ENCODE measurements around the gene ACAD8. TPM values are rescaled to one million over a fixed set of nuclear protein-coding genes. Genes with fewer than 3 reads are reported as not detected.

ACAD8 gene
- total RNA-seq, 1 donor from 2014 or later: 48.4 TPM

DNA sequence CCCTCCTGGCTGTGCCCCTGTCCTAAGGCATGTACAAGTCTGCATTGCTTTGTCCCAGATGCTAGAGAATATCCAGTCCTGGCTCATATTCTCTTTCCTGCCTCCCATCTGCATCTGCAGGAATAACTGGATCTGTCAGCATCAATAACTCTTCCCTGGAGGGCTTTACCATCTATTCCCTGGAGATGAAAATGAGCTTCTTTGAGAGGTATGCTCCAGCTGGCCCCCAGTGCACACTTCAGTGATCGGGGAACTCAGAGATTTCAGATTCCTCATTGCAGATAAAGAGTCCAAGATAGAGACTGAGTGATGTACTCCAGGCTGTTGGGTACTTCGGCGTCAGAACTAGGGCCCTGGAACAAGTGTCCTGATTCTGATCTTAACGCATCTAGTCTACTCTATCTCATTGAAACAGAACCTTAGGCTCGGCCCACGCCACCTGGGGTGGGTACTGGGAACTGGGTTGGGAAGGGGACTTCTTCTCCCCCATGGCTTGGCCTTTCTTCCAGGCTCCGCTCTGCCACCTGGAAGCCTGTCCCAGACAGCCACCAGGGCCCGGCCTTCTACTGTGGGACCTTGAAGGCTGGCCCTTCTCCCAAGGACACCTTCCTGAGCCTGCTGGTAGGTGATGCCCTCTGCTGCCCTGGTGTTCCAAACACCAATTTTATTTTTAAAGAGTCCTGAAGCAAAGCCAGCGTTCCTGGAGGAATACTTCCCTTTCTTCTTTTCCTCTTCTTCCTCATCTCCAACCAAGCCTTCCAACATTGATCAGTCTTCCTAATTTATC is 60.6 kb downstream of the ACAD8 start:
- no peak overlapping the region for H2AFZ ChIP-seq (replicated peaks)
- H3K27ac ChIP-seq: no peak overlapping the region
- no peak overlapping the region for H3K4me3 ChIP-seq
- TF ChIP-seq EZH2phosphoT487 (IDR thresholded peaks at IDR 0.05): no peak
- TF ChIP-seq EZH2 (IDR thresholded peaks at IDR 0.05): no peak
- TF ChIP-seq, protein P1, sequence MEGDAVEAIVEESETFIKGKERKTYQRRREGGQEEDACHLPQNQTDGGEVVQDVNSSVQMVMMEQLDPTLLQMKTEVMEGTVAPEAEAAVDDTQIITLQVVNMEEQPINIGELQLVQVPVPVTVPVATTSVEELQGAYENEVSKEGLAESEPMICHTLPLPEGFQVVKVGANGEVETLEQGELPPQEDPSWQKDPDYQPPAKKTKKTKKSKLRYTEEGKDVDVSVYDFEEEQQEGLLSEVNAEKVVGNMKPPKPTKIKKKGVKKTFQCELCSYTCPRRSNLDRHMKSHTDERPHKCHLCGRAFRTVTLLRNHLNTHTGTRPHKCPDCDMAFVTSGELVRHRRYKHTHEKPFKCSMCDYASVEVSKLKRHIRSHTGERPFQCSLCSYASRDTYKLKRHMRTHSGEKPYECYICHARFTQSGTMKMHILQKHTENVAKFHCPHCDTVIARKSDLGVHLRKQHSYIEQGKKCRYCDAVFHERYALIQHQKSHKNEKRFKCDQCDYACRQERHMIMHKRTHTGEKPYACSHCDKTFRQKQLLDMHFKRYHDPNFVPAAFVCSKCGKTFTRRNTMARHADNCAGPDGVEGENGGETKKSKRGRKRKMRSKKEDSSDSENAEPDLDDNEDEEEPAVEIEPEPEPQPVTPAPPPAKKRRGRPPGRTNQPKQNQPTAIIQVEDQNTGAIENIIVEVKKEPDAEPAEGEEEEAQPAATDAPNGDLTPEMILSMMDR (IDR thresholded peaks at IDR 0.05): no peak
- peaks cover 9% of the 10 kb centered on the region for H3K9me3 ChIP-seq (ENCODE audit: low read depth)
- no peaks in the 10 kb centered on the region for H3K4me1 ChIP-seq
- Mint-ChIP-seq H3K36me3 (no peaks in the 10 kb centered on the region), H3K27ac (no peak overlapping the region), H3K27me3 (ENCODE audit: insufficient read depth, low read depth) (peaks cover 7% of the 10 kb centered on the region), H3K4me1 (no peaks in the 10 kb centered on the region), H3K9me3 (peaks cover 12% of the 10 kb centered on the region), H3K4me3 (no peak overlapping the region)
- H3K9ac ChIP-seq: no peak overlapping the region
- no peaks in the 10 kb centered on the region for H4K20me1 ChIP-seq (ENCODE audit: low read depth)
- H3K36me3 ChIP-seq: no peaks in the 10 kb centered on the region
- no peaks in the 10 kb centered on the region for H3K79me2 ChIP-seq (ENCODE audit: low read depth)
- H3K27me3 ChIP-seq: no peaks in the 10 kb centered on the region
- no peaks in the 10 kb centered on the region for H3F3A ChIP-seq (ENCODE audit: low read depth)
- H3K4me2 ChIP-seq: no peak overlapping the region
- DNase-seq (ENCODE audit: low spot score): no peak

Other genes with a start within 250 kb of the ACAD8 start
- 65.9 and 68.1 TPM in 2 replicates for gene JAM3, start 184.5 kb upstream of the ACAD8 start, total RNA-seq (ENCODE audit: low replicate concordance)
- gene NCAPD3, start 29.6 kb upstream of the ACAD8 start, total RNA-seq (ENCODE audit: low replicate concordance): 41.0 and 45.0 TPM in 2 replicates
- 17.6 and 19.5 TPM in 2 replicates for gene VPS26B, start 28.9 kb upstream of the ACAD8 start, total RNA-seq (ENCODE audit: low replicate concordance)
- gene THYN1, start 216 bp upstream of the ACAD8 start, total RNA-seq (ENCODE audit: low replicate concordance): 76.0 and 109 TPM in 2 replicates
- gene GLB1L3, start 22.8 kb downstream of the ACAD8 start, total RNA-seq (ENCODE audit: low replicate concordance): 0.09 TPM in 1 of 2 replicates, not detected in the other
- gene GLB1L2, start 78.4 kb downstream of the ACAD8 start, total RNA-seq (ENCODE audit: low replicate concordance): 2.0 and 5.5 TPM in 2 replicates
- gene B3GAT1, start 158.7 kb downstream of the ACAD8 start, total RNA-seq (ENCODE audit: low replicate concordance): 11.0 and 20.7 TPM in 2 replicates